NCI-H1436 (cell line): Measurements from ENCODE around the gene KCNH4.
"Not testable (repeated sequence)": the region's sequence is repeated elsewhere in the genome, so short reads cannot be mapped to it uniquely, and the experiment has no call there.

Source experiments
- DNase-seq: peaks from one replicate; lab custom pipeline; 2025; lab: John Stamatoyannopoulos, UW

The KCNH4 gene

DNA sequence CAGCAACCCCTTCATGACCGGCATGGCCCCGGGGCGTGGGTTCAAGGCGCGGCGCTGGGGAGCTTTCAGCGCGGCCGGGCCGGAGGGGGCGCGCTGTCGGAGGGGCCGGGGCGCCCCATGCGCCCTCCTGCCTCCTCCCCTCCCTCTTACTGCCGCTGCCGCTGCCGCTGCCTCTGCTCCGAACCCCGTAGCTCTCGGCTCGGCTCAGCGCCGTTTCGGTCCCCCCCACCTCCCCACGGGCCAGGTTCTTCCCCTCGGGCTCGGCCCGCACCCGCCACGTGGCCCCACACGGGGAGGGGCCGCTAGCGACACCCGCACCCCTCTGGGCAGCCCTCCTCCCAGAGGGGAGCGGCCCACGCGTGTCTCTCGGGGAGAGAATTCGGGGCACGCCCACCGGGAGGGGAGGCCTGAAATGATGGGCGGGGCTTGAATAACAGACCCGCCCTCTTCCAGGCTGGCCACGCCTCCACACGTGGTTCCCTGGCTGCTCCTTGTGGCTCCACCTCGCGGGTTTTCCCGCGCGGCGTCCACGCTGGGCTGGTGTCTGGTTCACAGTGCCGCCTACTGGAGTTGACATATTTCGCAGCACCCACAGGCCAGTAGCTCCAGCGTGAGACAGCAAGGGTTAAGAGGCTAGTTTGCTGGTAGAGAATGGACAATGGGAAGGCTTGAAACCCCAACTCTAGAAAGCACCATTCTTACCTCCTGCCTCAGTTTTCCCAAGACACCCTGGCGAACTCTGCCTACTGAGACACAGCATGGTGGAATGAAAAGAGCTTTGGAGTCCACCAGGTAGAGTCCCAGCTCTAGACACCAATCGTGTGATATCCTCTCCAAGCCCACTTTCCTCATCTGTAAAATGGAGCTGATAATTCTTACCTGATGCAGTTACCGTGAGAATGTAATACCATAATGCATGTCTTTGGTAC lies at the start of gene KCNH4:
TSS of gene KCNH4 (minus strand) at position 221 of the 929 bp plus-strand sequence. CDS start at position 24, 197 bp downstream.
- peak; percentile 92 for DNase-seq

GRCh38 chr17:42230225-42230624 lies 49.3 kb upstream of the KCNH4 start:
- no peak for DNase-seq

DNA sequence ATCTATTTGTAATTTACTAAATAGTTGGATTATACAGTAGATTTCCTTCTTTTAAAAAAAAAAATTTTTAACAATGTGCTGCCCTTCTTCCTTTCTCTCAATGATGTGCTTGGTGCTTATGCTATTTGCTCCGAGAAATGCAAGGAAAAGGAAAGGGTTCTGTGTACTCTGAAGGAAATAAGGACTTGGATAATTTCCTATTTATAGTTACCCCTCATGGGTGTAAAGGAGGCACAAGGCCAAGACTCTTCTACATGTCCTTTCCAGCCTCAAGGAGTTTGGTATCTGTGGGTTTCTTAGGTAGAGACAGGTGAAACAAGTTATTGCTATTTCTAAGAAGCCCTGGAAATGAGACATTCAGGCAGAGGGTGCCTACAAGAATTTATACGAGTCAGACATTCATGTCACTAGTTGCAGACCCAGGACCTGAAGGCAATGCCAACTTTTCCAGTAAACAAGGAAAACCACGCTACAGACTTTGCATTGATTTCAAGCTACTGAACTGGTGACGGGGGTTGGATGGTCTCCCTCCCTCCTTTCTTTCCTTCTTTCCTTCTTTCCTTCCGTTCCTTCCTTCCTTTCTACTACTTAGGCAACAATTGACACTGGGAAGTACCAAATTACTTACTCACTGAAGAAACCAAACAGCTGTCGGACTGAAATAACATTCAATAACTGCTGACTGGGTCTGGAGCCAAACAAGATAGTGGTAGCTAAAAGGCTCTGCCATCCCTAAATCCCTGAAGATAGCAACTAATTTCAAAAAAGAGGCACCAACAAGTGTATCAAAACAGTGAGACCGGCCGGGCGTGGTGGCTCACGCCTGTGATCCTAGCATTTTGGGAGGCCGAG lies 47.1 kb upstream of the KCNH4 start:
- no peak for DNase-seq

DNA sequence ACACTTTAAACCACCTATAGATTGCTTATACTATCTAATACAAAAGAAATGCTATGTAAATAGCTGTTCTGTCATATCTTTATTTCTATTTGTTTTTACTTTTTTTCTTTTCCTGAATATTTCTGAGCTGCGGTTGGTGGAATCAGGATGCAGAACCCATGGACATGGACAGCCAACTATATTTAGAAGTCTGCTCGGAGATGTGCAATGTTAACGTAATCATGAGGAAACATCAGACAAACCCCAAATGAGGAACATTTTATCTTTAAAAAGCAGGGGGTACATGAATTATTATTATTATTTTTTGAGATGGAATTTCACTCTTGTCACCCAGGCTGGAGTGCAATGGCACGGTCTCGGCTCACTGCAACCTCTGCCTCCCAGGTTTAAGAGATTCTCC lies 44.7 kb upstream of the KCNH4 start:
- no peak for DNase-seq

DNA sequence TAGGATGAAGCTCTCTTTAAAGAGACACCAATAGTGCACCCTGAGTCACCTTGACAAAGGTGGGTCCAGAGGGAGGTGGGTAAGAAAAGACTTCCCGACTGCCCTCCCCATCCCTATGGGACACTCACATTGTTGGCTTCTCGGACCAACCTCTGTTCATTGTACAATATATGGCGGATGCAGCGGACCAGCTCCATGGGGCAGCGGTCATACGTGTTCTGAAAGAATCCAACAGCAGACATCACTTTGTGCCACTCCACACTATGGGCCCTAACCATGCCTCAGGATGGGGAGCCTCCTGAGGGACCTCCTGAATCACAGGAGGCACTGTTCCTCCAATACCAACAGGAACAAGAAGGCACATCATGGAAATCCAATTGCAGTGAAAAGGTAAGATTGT lies 43.7 kb upstream of the KCNH4 start:
- no peak for DNase-seq

GRCh38 chr17:42221886-42222745 lies 41.2 kb upstream of the KCNH4 start:
- DNase-seq = peak; percentile 37

DNA sequence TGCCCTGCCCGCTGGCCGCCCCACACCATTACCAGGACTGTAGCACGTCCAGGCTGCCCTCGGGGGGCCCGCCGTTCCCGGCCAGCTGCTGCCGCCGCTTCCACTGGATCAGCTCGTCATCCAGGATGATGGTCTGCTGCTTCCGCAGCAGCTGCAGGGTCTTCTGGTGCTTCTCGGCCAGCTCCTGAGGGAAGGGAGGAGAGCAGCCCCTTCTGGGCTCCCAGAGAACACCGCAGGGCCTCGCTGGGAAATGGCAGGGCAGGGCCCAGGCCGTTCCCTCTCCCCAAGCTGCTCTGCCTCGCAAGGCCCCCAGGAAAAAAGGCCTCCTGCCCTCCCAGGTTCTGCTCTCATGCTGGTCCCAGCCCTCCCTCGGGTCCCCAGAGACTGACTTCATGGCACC lies 38.3 kb upstream of the KCNH4 start:
- not testable (repeated sequence) for DNase-seq

GRCh38 chr17:42214156-42214555 lies 33.2 kb upstream of the KCNH4 start:
- no peak for DNase-seq

GRCh38 chr17:42212382-42212781 lies 31.4 kb upstream of the KCNH4 start:
- no peak for DNase-seq

GRCh38 chr17:42211921-42212341 lies 31.0 kb upstream of the KCNH4 start:
- not testable (repeated sequence) for DNase-seq

DNA sequence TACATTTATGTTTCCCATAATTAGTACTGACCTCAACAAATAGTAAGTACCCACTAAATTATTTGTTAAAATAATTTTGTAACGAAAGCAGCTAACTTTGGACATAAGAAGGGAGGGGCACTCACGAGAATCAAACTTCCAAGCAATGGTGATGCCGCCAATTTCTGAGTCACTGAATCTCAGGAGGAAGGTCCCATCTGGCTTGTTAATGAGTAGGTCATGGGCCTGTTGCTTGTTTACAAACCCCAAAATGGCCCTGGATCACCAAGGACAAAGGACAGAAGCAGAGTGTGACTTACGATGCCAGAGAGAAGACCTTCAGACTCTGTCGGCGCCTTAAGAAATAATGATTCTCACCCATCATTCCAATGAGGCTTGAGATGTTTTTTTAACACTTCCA lies 29.1 kb upstream of the KCNH4 start:
- no peak for DNase-seq

- not testable (repeated sequence) for DNase-seq
These were observed 25.2 kb upstream of the KCNH4 start for GRCh38 chr17:42206153-42206612.

DNA sequence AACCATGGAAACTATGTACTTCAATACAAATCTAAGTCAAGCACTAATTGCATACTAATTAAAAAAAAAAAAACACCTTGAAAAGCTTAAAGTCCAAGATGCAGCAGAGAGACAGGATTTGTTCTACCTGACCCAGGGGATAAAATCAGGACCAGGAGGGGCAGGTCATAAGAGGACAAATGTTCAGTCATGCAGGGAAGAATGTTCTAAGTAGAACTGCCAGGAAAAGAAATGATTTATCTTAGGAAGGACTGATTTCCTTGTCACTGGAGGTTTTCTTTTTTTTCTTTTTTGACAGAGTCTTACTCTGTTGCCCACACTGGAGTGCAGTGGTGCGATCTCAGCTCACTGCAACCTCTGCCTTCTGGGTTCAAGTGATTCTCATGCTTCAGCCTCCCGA lies 22.4 kb upstream of the KCNH4 start:
- no peak for DNase-seq

GRCh38 chr17:42202696-42203095 lies 21.8 kb upstream of the KCNH4 start:
- DNase-seq = no peak

DNA sequence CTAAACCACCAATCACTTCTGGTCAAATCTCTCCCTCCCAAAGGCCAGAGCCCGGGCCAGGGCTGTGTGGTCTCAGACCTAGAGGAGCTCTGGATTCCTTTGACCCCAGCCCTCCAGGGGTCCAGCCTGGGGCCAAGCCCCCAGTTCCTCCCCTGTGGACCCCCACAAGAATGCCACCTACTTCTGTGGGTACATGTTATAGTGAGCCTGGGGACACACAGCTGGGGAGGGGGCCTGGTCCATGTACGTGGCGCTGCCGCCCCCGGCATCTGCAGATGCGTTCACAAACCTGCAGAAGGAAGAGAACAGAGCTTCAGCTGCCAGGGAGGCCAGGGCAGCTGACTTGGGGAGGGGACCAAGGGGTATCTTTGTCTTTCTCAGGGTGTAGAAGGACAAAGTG lies 21.2 kb upstream of the KCNH4 start:
- no peak for DNase-seq

GRCh38 chr17:42201458-42201772 lies 20.5 kb upstream of the KCNH4 start:
- DNase-seq = no peak

DNA sequence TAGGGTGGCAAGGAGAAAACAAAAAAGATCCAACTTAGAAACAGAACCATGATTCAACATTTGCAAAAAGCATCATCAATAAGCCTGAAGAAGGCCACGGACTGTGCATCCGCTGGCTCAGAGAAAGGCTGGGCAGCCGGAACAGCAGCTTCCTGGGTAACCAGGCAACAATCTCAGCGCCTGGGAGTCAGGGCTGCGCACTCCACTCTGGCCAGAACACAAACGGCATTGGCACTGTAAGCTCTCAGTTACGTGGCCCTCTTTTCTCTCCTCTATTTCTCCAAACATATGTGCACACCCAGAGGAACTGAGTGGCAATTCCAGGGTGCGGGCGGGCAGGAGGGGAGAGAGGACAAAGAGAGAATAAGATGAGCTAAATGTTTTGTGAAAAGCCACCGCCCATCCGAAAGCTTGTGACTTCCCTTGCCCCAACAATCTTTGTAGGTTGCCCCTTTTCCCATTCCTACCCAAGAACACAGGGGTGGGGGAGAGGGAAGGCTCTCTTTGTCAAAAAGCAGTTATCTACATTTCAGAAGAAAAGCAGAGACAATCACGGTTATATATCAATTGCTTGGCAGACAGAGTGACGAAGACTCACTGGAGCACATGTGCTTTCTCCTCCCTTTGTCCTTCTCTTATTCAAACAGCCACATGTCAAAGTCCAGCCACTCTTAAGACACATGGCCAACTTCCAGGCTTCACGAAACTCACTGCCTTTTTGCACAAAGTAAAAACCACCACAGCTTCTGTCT lies 19.9 kb upstream of the KCNH4 start:
- DNase-seq = no peak

- DNase-seq = no peak
These were observed 18.6 kb upstream of the KCNH4 start for GRCh38 chr17:42199416-42200011.

GRCh38 chr17:42198897-42199296 lies 18.0 kb upstream of the KCNH4 start:
- DNase-seq = no peak

GRCh38 chr17:42197564-42198156 lies 16.7 kb upstream of the KCNH4 start:
- DNase-seq = no peak
